ENCODE data around the gene GRB10.

GRB10 gene

GRCh38 chr7:50782375-50783208 lies at the start of gene GRB10:
GRB10 (minus strand) TSS chr7:50782896; CDS start chr7:50732322, 50,574 bp downstream.
- peak; percentile 19 for TF ChIP-seq CTCF (IDR thresholded peaks at IDR 0.05; ENCODE audit: low read depth, low read length)
- DNase-seq (ENCODE audit: extremely low read depth, low read depth): no peak

GRCh38 chr7:50828801-50829200 lies 46.1 kb upstream of the GRB10 start:
- DNase-seq (ENCODE audit: extremely low read depth, low read depth): no peak
- no peak for TF ChIP-seq CTCF (IDR thresholded peaks at IDR 0.05; ENCODE audit: low read depth, low read length)

- TF ChIP-seq CTCF (IDR thresholded peaks at IDR 0.05; ENCODE audit: low read depth, low read length): no peak
- no peak for DNase-seq (ENCODE audit: extremely low read depth, low read depth)
These were observed 45.4 kb upstream of the GRB10 start for GRCh38 chr7:50828116-50828515.

GRCh38 chr7:50827281-50827680 lies 44.6 kb upstream of the GRB10 start:
- DNase-seq (ENCODE audit: extremely low read depth, low read depth): no peak
- TF ChIP-seq CTCF (IDR thresholded peaks at IDR 0.05; ENCODE audit: low read depth, low read length): no peak

- no peak; the same call in none of the 2 replicates for TF ChIP-seq CTCF (IDR thresholded peaks at IDR 0.05; ENCODE audit: low read depth, low read length)
- DNase-seq (ENCODE audit: extremely low read depth, low read depth): peak; percentile 12
These were observed 43.9 kb upstream of the GRB10 start for GRCh38 chr7:50826371-50827172.

- no peak for DNase-seq (ENCODE audit: extremely low read depth, low read depth)
- no peak for TF ChIP-seq CTCF (IDR thresholded peaks at IDR 0.05; ENCODE audit: low read depth, low read length)
These were observed 42.8 kb upstream of the GRB10 start for GRCh38 chr7:50825465-50825864.

GRCh38 chr7:50824882-50825281 lies 42.2 kb upstream of the GRB10 start:
- DNase-seq (ENCODE audit: extremely low read depth, low read depth): no peak
- no peak for TF ChIP-seq CTCF (IDR thresholded peaks at IDR 0.05; ENCODE audit: low read depth, low read length)

Data from AG09319 (cell line).